GM21576 (cell line): ENCODE measurements around the gene MAT2A.
A peak's percentile ranks its signal among the peaks of the same experiment; 100 is the strongest.
"Not testable (repeated sequence)": the region's sequence is repeated elsewhere in the genome, so short reads cannot be mapped to it uniquely, and the experiment has no call there.

Source experiments
- ATAC-seq: cut with Tn5 transposase; IDR thresholded peaks from one replicate; pipeline ENCODE4 v1.9.1; 2021; ENCODE audit warnings: mild to moderate bottlenecking, moderate library complexity; ENCODE audit not compliant: unreplicated experiment

The MAT2A gene

DNA sequence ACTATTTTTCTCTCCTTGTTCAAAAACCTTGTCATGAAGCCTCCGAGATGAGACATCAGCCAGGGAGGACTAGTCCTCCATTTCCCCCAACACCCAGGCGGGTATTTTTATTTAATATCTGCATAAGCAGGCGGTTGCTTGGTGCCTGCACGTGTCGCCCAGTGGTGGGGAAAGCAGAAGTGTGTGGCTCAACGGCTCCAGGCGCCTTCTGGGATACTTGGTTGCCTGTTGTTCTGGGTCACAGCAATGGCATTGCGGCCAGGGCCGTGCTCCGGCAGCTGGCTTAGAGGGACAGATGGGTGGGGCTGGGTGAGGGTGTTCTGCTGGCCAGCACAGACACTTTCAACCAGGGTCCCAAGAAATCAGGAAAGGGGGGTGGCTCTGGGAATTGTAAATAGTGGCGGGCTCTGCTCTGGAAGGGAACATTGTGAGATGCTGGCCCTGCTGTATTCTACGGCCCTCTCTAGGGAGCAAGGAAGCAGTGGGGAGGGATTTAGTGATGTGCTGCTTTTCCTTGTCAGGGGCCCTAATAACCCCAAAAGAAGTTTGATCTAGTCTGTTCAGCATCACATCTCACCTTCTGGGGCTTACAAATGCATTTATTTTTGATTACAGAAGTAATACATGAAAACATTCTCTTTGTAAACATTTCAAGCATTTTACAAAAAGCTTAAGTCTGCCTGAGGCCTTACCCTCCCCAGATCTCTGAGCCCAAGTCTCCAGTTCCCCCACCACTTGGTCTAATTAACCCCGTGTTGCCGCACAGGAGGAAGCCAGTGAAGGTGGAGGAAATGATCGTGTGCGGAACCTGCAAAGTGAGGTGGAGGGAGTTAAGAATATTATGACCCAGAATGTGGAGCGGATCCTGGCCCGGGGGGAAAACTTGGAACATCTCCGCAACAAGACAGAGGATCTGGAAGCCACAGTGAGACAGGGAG is 39.5 kb downstream of the MAT2A start:
- peak; percentile 35 for ATAC-seq

DNA sequence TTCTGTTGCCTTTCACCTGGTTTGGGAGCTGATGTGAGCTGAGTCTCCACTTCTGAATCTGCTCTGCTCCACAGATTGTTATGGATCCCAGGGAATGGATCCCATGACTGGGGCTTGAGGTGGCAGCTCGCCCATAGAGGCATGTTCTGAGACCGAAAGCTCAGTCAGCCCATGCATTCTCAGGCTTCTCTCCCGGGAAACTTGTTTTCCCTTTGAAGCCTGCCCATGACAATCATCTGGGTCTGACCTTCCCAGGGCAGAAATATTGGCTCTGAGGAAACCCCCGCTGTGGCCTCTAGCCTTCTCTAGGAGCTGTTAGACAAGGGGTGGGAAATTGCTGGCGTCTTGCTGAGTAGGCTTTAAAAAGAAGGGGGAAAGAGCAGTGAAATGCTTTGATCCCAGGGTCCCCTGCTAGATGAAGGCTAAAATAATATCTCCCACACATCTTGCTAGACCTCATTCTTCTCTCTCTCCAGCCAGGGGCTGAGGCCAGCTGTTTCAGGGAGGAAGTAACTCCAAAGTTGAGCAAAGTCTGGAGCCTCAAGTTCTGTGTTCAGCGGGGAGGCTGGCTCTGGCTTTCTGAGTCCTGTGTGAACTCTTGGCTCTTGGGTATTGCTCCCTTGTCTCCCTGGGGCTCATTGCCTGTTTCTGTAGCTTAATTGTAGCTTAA is 40.4 kb downstream of the MAT2A start:
- no peak for ATAC-seq

DNA sequence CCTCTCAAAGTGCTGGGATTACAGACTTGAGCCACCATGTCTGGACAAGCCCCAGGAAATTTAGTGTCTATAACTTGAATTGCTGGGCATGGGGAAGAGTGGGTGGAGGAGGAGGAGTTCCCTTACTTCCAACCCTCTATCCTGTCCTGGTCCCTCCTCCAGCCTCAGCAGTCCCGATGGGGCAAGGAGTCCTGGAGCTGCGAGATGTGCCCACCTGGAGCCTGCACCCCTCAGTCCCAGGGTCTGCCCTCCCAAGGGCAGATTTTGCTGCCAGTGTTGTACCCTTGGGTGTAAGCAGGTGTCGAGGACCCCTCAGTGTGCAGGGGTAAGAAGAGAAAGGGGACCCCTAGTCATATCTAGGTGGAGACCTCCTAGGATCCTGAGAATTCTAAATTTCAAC is 41.2 kb downstream of the MAT2A start:
- ATAC-seq, result no peak

DNA sequence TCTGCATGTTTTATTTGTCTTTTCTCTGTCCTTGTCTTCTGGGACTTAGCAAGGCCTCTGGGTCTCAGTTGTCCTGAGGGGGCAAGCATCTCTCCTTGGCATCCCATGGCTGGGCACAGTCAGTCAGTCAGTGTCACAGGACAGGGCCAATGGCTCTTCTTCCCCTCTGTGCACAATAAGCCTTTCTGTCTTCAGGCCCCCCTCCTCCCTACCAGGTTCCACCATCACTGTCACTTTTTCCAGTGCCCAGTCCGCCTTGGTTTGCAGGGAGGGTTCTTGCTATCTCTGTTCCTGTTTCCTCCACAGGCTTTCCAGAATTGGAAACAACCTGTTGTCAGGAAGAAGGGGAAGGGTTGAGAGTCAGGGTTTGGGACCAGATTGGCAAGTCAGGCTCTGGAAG is 43.5 kb downstream of the MAT2A start:
- ATAC-seq, result no peak

DNA sequence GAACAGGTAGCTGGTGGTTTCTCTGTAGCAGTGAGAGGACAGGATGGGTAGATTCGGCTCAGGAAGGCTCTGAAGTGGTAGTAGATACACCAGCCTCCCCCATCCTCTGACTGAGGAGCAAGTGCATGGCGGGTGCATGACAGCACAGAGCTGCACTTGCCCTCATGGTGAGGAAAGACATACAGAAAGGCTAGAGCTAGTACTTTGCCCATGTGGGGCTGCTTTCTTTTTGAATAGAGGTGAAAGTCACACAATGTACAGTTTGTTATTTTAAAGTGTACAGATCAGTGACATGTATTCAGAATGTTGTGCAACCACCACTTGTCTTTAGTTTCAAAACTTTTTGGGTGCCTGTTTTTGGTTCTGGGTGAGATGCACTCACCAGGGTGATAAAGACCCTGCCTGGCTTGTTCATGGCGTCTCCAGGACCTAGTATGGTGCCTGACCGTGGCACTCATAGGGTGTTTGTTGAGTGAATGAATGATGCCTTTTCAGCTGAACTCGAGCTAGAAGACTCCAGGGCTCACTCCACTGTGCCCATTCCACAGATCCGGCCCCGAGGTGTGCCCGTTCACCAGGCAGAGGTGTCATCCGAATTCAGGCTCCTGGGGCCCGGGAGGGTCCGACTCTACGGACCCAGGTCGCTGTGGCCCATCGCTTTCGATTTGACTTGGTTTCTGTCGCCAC is 44.8 kb downstream of the MAT2A start:
- ATAC-seq, result peak; percentile 6

DNA sequence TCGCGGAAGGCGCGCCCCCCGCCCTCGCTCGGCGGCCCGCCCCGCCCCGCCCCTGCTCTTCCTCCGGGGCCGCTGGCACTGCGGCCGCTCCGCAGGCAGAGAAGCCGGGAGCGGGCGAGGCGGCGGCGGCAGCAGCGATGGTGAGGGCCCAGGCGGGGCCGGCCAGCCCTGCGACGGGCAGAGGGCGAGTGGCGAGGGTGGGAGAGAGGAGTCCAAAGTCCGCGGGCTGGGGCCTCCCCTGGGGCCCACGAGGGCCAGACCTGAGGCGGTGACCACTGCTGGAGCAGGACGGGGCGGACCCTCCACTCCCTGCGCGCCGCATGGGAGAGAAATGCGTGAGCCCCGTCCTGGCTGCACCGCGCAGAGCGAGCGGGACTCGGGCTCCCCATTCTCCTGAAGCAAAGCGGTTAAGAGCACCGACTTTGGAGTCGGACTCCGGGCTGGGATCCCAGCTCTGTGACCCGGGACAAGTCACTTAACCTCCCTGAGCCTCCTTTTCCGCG is 45.4 kb downstream of the MAT2A start, which contains the start of gene VAMP5:
TSS of gene VAMP5 (plus strand) at position 78 of the 503 bp plus-strand sequence. CDS start at position 138, 60 bp downstream.
- peak; percentile 48 for ATAC-seq

DNA sequence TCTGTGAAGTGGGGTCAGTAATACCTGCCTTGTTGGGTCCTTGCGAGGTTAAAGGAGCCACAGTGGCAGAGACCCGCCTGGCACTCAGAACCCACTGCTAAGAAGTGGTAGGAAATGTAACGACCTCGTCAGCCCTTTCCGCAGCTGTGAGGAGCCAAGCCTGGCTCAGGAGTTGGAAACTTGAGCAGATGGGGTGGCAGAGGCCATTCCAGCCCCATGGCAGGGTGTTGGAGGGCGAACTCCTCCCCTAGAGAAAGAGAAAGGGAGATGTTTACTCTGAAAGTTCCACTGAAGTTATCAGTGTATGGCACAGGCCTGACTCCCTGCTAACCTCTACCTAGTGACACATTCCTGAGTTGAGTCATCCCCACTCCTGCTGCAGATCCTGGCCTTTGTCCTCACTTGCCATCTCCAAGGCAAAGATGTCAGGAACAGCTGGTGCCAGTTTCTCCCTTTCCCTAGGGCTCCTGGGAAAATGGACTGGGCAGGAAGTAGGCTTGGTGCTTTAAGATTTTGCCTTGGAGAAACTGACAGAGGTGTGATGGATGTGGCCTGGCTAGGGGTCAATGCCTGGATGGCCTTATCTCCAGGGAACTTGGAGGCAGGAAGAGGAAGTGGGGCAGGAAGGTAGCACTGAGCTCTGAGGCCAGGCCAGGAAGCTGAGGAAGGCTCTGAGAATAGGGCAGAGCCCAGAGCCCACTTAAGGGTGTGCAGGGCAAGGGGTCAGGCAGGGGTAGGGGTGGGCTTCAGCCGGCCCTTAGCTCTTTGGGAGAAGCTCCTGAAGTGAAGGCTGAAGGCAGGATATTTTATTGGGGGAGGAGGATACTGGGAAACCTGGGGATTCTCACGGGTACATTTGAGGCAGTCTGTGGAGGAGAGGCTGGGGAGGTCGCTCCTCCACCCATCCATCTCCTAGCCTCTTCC is 46.2 kb downstream of the MAT2A start:
- ATAC-seq, result peak; percentile 51

DNA sequence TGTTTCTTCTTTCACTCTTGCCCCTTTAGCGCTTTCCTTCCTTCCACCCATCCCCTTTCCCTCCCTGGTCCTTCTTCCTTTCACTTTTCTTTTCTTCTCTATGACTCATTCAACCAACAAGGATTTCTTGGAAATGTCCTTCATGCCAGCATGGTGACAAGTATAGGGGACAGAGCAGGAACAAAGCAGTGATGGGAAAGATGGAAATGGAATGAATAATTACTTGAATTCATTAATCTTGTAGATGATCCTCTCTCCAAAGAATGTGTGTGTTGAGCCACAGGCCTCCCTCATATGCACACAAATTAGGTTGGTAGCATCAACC is 46.8 kb downstream of the MAT2A start:
- no peak for ATAC-seq

DNA sequence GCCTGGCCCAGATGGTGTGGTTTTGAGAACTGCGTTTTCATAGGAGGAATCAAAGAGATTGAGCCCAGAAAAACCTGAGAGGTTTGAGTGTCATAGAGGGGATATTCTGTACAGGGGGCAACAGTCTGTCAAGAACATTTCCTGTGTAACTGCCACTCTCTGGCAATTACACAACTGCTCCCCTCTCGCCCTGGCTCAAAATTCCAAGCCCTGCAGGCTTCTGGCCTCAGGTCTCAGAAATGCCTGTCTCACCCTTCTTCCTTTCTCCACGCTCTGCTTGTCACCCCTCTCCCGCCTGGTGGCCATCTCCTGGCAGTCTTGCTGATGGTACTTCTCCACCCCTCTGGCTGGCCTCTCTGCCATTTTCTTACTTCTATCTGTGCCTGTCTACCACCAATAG is 49.3 kb downstream of the MAT2A start:
- no peak for ATAC-seq

DNA sequence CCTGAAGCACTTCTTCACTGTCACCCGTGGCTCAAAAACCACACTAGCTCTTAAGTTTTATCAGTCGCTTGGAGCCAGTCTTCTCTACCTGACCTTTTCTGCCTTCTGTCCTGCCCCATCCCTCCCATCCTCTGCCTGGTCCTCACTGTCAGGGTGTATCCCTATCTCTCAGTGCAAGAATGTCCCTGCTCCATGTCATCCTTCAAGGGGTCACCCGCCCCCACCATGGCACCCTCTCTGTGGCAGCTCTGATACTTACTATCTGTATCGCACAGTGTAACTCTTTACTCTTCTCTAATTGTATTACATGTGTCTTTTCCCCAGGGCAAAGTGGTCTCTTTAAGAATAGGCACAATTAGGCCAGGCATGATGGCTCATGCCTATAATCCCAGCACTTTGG is 49.7 kb downstream of the MAT2A start:
- no peak for ATAC-seq

DNA sequence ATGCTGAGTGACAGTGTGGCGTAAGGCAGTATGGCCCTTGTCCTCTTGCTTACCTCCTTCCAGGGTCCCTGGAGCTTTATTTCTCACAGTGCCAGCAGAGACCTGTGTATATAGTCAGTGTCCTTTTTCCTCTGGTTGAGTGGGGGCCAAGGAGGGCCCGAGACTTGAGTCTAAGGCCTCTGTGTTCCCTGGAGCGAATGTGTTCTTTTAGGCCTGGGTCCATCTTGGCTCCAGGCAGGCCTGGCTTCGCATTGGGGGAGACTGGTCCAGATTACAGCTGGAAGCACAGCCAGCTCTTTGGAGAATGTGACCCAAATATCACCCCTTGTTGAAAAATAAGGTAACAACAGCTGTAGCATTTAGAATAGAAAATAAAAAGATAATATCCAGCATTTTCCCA is 50.2 kb downstream of the MAT2A start:
- no peak for ATAC-seq

DNA sequence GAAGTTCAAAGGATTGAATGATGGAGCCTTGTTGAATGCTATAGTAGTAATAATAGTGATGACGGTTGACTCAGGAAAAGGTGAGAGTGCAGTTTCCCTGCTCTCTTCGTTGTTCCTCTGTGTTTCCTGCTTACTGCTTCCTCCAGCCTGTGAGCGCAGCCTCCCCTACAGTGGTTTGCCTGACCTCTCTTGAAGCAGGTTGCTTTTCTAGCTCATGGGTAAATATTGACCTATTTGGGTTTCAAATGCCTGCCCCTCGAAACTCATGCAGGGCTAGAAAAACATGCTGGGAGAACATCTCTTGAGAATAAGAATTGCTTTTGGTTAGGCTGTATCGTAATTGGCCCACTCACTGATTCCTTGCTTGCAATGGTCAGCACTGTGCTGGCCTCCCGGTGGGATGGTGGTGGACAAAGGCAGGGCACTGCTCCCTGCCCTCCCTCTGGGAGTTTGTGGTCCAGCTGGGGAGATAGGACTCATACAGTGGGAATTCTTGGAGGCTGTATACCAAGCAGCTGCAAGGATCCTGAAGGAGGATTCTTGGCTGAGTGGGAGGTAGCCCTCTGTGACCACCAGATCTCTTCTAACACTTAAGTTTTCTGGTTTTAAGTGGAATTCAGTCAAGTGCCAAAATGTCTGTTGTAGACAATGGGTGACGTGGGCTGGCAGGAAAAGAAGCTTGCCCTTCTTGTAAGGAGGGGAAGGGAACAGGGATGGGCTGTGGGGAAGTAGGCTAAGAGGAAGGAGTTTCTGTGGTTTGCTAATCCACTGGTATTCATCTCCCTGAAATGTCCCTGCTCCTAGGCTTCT is 51.2 kb downstream of the MAT2A start:
- no peak for ATAC-seq

DNA sequence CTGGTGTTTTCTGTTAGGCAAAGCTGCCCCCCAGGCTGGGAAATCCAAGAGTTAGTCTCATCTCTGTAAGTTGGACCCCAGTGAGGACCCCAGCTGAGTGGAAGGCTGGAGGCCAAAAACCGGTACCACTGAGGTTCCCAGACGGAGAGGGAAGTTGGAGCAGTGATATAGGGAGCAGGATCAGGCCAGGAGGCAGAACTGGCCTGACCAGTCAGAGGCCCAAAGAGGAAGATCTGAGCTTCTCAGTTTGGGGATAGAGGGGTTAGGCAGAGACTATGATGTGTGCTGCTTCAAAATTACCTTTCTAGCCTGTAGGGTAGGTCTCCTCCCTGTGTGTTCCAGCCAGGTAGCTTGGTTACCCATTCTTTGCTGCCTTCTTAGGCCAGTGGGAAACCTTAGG is 52.0 kb downstream of the MAT2A start:
- ATAC-seq, result no peak

DNA sequence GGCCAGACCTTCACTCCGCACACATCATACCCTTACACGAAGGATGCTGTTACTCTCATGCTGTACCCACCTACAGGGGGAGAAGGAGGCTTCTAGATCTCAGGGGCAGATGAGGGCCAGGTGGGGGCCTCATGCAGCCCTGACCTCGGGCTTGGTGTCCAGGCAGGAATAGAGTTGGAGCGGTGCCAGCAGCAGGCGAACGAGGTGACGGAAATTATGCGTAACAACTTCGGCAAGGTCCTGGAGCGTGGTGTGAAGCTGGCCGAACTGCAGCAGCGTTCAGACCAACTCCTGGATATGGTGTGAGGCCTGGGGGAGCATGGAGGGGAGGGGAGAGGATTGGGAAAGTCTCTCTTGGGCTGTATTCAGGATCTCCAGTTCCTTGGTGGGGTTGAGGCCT is 52.6 kb downstream of the MAT2A start:
- no peak for ATAC-seq

DNA sequence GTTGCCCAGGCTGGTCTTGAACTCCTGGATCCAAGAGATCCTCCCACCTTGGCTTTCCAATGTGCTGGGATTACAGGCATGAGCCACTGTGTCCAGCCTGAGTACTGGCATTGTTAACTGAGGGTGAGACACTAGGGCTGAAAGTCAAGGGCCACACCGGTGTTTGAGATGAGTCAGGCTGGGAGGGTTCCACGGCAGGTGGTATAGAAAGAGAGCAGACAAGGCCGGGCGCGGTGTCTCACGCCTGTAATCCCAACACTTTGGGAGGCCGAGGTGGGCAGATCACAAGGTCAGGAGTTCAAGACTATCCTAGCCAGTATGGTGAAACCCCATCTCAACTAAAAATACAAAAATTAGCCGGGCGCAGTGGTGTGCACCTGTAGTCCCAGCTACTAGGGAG is 53.3 kb downstream of the MAT2A start:
- ATAC-seq, result not testable (repeated sequence)

DNA sequence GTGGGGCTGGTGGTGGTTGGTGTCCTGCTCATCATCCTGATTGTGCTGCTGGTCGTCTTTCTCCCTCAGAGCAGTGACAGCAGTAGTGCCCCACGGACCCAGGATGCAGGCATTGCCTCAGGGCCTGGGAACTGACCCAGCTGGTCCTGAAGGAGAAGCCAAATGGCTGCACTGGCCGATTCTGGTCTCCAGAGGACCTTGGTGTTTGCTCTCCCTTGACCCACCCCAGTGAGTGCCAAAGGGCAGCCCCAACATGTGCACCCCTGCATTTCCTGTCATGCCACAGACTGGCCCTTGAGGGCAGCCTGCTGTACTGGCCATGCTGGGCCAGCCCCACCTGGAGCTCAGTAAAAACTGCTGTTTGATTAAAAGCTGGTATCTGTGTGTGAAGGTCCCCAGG is 54.1 kb downstream of the MAT2A start:
- ATAC-seq, result no peak
